Effector memory CD4-positive, alpha-beta T cell (primary cell): ENCODE data around the gene STX7.

Source experiments
- DNase-seq, 3 donors: peaks; one replicate each; pipeline ENCODE4 v3.0.0-alpha.2; 2020
- H3K27ac ChIP-seq: 2 replicates; pipeline ENCODE4 v1.7.0; 2013; ENCODE audit warnings: mild to moderate bottlenecking, low read length, moderate library complexity; ENCODE audit not compliant: insufficient read depth, poor library complexity, severe bottlenecking
- H3K27me3 ChIP-seq: replicated peaks from 2 replicates; pipeline ENCODE4 v1.7.0; 2013; ENCODE audit warnings: mild to moderate bottlenecking, low read length; ENCODE audit not compliant: insufficient read depth, control insufficient read depth, poor library complexity, severe bottlenecking
- H3K36me3 ChIP-seq: 2 replicates; pipeline ENCODE4 v1.7.0; 2013; ENCODE audit warnings: mild to moderate bottlenecking, low read length, moderate library complexity; ENCODE audit not compliant: control insufficient read depth, insufficient read depth
- H3K4me1 ChIP-seq: 2 replicates; pipeline ENCODE4 v1.7.0; 2013; ENCODE audit warnings: low read length, mild to moderate bottlenecking; ENCODE audit not compliant: control insufficient read depth, insufficient read depth, poor library complexity, severe bottlenecking
- H3K4me3 ChIP-seq: 2 replicates; pipeline ENCODE4 v1.7.0; 2013; ENCODE audit warnings: low read length, low read depth, mild to moderate bottlenecking; ENCODE audit not compliant: insufficient read depth, poor library complexity, severe bottlenecking
- H3K9me3 ChIP-seq: 2 replicates; pipeline ENCODE4 v1.7.0; 2013; ENCODE audit warnings: mild to moderate bottlenecking, low read length, moderate library complexity; ENCODE audit not compliant: control insufficient read depth

Gene STX7

DNA sequence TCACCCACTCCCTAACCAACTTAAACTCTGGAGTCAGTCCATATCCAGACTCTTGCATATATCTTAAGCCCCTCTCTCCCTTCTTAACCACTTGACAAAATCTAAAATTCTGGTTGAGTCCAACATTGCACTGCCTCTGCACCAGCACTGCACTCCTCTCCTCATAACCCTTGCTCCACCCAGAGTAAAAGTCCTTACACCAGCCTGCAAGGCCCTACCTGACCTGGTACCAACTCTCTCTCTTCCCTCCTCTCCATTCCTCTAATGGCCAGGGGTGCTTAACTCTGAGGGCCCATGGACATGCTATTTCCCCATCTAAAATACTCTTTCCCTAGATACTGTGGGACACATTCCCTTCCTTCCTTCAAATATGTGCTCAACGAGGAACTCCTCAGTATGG is 21.0 kb downstream of the STX7 start:
- H3K9me3 ChIP-seq, result no peaks in the 10 kb centered on the region
- H3K27me3 ChIP-seq, result no peaks in the 10 kb centered on the region
- no peaks in the 10 kb centered on the region for H3K36me3 ChIP-seq
- H3K27ac ChIP-seq, result no peak overlapping the region
- no peaks in the 10 kb centered on the region for H3K4me1 ChIP-seq
- H3K4me3 ChIP-seq, result no peak overlapping the region
- DNase-seq, result no peak

DNA sequence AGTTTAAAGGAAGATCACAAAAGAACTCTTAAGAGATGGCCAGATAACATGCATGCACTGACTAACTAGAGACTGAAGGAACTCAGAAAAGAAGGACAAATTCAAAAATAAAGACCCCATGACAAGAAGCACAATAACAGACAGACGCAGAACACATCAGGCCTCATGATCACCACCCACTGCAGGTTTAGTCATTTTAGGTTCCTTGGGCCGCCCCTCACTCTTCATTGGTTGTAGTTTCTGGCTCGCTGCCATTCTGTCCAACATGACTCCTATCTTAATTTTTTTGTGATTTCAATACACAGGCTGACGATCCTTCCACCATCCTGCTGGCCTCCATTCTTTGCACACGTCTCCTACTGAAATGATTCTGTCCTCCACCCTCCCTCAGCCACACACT is 21.6 kb downstream of the STX7 start:
- no peak for DNase-seq
- H3K9me3 ChIP-seq, result no peaks in the 10 kb centered on the region
- no peak overlapping the region for H3K4me3 ChIP-seq
- H3K27me3 ChIP-seq, result no peaks in the 10 kb centered on the region
- no peaks in the 10 kb centered on the region for H3K36me3 ChIP-seq
- no peaks in the 10 kb centered on the region for H3K4me1 ChIP-seq
- no peak overlapping the region for H3K27ac ChIP-seq

DNA sequence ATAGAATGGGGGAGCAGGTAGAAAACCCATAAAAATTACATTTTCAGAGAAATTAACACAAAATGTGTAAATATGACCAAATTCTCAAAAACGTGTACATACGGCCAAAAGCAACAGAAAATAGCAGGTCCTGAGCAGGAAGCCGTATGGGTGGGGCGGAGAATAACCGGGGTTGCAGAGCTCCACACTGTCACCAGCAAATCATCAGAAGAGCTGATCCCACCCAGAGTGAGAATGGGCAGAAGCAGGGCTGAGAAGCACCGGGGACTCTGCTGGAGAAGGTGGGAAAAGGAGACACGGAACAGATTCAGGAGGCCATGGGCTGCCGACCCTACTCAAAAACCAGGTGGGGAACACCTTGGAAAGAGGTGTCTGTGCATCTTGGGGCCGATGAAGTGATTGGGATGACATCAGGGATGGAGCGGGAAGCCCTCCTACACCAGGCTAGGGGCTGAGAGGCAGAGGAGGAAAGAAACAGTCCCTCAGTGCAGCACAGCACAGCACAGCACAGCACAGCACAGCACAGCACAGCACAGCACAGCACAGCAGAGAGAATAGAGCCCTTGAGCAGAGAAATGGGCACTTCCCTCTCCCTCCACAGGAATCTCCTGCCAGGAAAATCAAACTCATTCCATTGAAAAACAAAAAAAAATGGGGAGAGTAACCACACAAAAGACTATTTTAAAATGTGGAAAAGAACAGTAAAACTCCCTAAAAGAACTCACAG is 22.3 kb downstream of the STX7 start:
- no peaks in the 10 kb centered on the region for H3K36me3 ChIP-seq
- H3K4me3 ChIP-seq, result no peak overlapping the region
- no peaks in the 10 kb centered on the region for H3K9me3 ChIP-seq
- H3K4me1 ChIP-seq, result no peaks in the 10 kb centered on the region
- H3K27me3 ChIP-seq, result no peaks in the 10 kb centered on the region
- DNase-seq, result no peak
- no peak overlapping the region for H3K27ac ChIP-seq

DNA sequence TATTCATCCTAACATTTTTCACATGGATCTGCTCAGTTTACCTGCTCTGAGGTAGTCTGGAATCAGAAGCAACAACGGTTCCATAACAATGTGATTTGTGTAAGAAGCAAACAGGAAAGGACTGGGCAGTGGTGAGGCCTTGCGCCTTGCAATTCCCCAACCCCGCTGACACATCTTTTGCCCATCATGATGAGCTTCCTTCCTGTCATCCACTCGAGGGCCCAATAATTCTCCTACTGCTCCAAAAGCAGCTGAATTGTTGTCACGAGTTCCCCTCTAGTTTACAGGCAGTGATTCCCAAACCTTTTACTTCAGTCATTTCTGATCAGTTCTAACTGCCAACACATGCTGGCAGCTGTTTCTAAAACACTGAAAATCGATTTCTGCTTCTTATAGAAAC is 22.9 kb downstream of the STX7 start:
- Histone ChIP-seq H3K4me1 (no peaks in the 10 kb centered on the region), H3K4me3 (no peak overlapping the region), H3K27ac (no peak overlapping the region), H3K9me3 (no peaks in the 10 kb centered on the region), H3K27me3 (no peaks in the 10 kb centered on the region), H3K36me3 (no peaks in the 10 kb centered on the region)
- no peak for DNase-seq

DNA sequence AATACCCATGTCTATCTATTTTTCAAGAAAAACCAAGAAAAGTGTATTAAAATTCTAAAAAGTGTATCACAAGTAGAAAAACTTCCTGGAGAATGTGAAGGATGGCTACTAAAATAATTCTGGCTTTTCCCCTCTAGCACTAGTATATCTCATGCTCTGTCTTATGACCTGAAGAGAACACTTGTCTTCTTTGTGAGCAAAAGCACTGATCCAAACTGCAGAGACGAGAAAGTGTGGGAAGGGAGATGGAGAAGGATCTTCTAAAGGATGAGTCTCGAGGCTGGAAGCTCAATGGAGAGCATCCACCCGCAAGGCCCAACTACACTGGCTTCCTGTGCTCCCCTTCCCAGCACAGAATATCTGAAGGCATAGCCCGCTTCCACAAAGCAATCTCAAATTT is 23.5 kb downstream of the STX7 start:
- Histone ChIP-seq H3K9me3 (no peaks in the 10 kb centered on the region), H3K36me3 (no peaks in the 10 kb centered on the region), H3K4me1 (no peaks in the 10 kb centered on the region), H3K4me3 (no peak overlapping the region), H3K27ac (no peak overlapping the region), H3K27me3 (no peaks in the 10 kb centered on the region)
- DNase-seq, result no peak

DNA sequence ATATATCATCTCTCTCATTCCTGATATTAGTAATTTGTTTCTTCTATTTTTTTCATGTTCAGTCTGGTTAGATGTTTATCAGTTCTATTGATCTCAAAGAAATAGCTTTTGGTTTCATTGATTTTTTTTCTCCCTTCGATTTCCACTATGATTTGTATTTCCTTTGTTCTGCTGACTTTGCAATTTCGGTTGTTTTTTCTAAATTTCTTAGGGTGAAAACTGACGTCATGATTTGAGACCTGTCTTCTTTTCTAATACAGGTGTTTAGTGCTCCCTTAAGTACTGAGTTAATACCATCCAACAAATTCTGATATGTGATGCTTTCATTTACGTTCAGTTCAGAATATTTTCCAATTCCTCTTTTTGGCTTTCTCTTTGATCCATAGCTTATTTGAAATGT is 25.2 kb downstream of the STX7 start:
- no peaks in the 10 kb centered on the region for H3K36me3 ChIP-seq
- no peak overlapping the region for H3K27ac ChIP-seq
- no peaks in the 10 kb centered on the region for H3K4me1 ChIP-seq
- no peak for DNase-seq
- H3K4me3 ChIP-seq, result no peak overlapping the region
- no peaks in the 10 kb centered on the region for H3K27me3 ChIP-seq
- no peaks in the 10 kb centered on the region for H3K9me3 ChIP-seq

DNA sequence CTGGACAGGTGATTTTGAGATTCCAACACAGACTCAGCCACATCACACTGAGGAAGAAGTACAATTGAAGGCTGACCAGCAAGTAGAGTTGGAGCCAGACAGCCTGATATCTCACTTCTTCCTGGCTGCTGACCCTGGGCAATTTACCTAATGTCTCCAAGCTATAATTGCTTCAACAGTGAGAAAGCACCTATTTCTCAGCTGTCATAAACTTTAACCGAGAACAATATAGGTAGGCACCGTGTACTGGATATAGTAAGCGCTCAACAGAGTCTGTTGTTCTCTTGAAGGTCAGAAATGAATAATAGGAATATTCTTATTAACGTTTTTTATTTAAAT is 28.3 kb downstream of the STX7 start:
- no peak overlapping the region for H3K27ac ChIP-seq
- H3K4me3 ChIP-seq, result no peak overlapping the region
- no peak for DNase-seq
- H3K27me3 ChIP-seq, result no peaks in the 10 kb centered on the region
- no peaks in the 10 kb centered on the region for H3K36me3 ChIP-seq
- H3K4me1 ChIP-seq, result no peaks in the 10 kb centered on the region
- no peaks in the 10 kb centered on the region for H3K9me3 ChIP-seq

DNA sequence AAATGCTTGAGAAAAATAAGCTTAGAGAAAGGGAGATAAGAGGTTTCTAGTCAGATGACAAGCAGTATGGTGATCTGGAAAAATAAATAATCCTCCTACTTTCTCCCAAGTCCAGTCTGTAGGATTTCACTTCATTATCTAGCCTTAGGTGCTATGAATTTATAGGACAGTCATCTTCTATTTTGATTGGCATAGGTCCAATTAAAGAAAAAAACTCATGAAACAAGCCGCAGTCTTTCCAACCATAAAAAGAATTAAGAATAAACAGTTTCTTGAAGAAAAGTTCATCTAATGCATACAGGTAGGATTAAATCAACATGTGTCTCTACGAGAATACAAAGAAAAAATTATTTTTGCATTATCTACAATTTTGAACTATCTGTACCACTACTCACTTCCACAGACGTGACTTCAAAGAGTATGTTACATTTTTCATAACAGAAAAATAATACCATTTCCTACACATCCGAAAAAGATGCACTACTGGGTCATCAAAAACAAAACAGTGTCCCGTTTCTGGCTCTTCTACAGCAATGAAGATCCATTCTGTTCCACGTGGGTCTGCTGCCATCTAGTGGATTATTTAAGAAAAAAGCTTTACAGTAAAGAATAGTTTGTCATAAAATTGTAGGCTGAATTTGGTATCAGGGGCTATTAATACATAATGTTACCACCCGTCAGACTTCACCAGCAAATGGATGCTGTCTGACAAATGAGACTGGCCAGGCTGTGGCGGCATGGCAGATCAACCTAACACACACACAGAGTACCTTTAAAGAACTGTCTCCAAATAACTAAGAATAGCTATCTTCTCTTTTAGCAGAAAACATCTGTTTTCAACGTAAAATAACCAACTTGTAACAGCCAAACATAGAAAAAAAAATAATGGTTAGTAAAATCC is 28.9 kb downstream of the STX7 start:
- H3K27ac ChIP-seq, result no peak overlapping the region
- H3K4me3 ChIP-seq, result no peak overlapping the region
- no peaks in the 10 kb centered on the region for H3K4me1 ChIP-seq
- no peaks in the 10 kb centered on the region for H3K27me3 ChIP-seq
- H3K9me3 ChIP-seq, result no peaks in the 10 kb centered on the region
- no peaks in the 10 kb centered on the region for H3K36me3 ChIP-seq
- peak in 2 of 3 donors; percentile 2 to 40 for DNase-seq

DNA sequence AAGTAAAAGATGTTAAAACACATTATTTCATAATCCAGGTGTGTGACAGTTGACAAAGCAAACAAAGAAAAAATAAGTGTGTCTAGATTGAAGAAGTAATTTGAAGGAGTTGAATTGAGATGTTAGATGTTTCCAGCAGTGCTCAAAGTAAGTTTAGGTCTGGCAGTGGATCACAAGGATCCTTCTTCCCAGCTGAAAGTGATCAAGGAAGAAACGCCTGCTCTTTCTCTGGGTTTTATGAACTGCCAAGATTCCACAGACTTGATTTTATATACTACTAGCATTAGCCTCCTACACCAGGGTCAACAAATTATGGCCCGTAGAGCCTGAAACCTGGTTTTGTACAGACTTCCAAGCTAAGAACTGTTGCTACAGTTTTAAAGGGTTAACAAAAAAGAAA is 30.3 kb downstream of the STX7 start:
- DNase-seq, result no peak
- H3K4me1 ChIP-seq, result no peaks in the 10 kb centered on the region
- no peaks in the 10 kb centered on the region for H3K9me3 ChIP-seq
- H3K27ac ChIP-seq, result no peak overlapping the region
- H3K36me3 ChIP-seq, result no peaks in the 10 kb centered on the region
- H3K4me3 ChIP-seq, result no peak overlapping the region
- H3K27me3 ChIP-seq, result no peaks in the 10 kb centered on the region

DNA sequence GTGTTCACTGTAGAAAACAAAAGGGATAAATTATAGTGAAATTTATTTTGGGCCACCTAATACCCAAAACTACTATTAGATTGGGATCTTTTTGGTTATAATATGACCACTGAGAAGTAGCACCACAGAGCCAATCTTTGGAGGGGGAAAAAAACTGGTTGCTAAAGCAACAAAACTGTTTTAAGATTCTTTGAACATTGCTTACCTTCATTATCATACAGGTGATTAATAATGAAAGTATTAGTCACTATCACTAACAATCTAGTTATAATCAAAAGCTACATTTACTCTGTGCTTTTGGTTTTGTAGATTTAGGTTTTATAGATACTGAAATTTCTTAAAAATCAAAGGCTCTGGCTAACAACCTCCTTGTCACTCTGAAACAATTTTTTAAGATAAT is 31.7 kb downstream of the STX7 start:
- Histone ChIP-seq H3K27ac (no peak overlapping the region), H3K4me1 (no peaks in the 10 kb centered on the region), H3K9me3 (no peaks in the 10 kb centered on the region)

More for the DNA sequence above, 31.7 kb downstream of the STX7 start:
- Histone ChIP-seq H3K27me3 (no peaks in the 10 kb centered on the region), H3K4me3 (no peak overlapping the region), H3K36me3 (no peaks in the 10 kb centered on the region)
- DNase-seq, result no peak
